Panc1 (cell line): Measurements from ENCODE around the gene CHRDL2. TPM values are rescaled to one million over a fixed set of nuclear protein-coding genes. Genes with fewer than 3 reads are reported as not detected.

Experiments used
- ATAC-seq: fragments of 200-7000 bp; cut with Tn5 transposase; 2 replicates; pipeline ENCODE4 v1.9.1; 2020; ENCODE audit warnings: mild to moderate bottlenecking, moderate library complexity
- BruUV-seq: library from RNA; stranded (reverse); fragments of 400-500 nt; replicated peaks from 2 replicates; lab custom pipeline; 2021; lab: Mats Ljungman, UMichigan
- CTCF ChIA-PET: fragments of 300-600 bp; sonication (Branson Sonifier 250); formaldehyde crosslinking; loops from one replicate; lab custom pipeline; 2022; ENCODE audit warnings: antibody characterized with exemption; lab: Charles Lee
- POLR2A ChIA-PET: fragments of 300-600 bp; sonication (Branson Sonifier 250); formaldehyde crosslinking; loops from one replicate; lab custom pipeline; 2022; ENCODE audit warnings: antibody characterized with exemption; lab: Charles Lee
- DNase-seq: peaks from one replicate; pipeline ENCODE4 v3.0.0-alpha.2; 2010; ENCODE audit warnings: low read depth, low spot score
- H3K27ac ChIP-seq: 2 replicates; pipeline ENCODE4 v1.5.1; 2011; ENCODE audit warnings: mild to moderate bottlenecking, low read length, inconsistent platforms
- H3K27me3 ChIP-seq: fragments of 200-500 bp; sonication (Bioruptor generic); 2 replicates; pipeline ENCODE4 v1.6.0; 2014; ENCODE audit warnings: low read length, inconsistent platforms; ENCODE audit not compliant: control insufficient read depth, insufficient read depth
- H3K36me3 ChIP-seq: fragments of 200-500 bp; sonication (Bioruptor generic); 2 replicates; pipeline ENCODE4 v1.5.1; 2014; ENCODE audit warnings: inconsistent platforms, mild to moderate bottlenecking, low read length, moderate library complexity; ENCODE audit not compliant: control insufficient read depth, insufficient read depth
- H3K4me1 ChIP-seq: 2 replicates; pipeline ENCODE4 v1.5.1; 2011; ENCODE audit warnings: inconsistent platforms, mild to moderate bottlenecking, low read length, moderate library complexity; ENCODE audit not compliant: control insufficient read depth, insufficient read depth
- H3K4me3 ChIP-seq, 2 experiments: 2 replicates each; pipeline ENCODE4 v1.5.1; 2011 to 2012; ENCODE audit warnings: low read depth in 2 of 2, low read length in 2 of 2, mild to moderate bottlenecking in 2 of 2, inconsistent platforms in 1 of 2, moderate library complexity in 1 of 2
- H3K9me3 ChIP-seq: fragments of 200-500 bp; sonication (Bioruptor generic); 2 replicates; pipeline ENCODE4 v1.5.1; 2014; ENCODE audit warnings: low read depth, mild to moderate bottlenecking, inconsistent platforms, low read length, moderate library complexity; ENCODE audit not compliant: control insufficient read depth, insufficient read depth
- CTCF ChIP-seq: fragments of 450-650 bp; IDR thresholded peaks from 2 replicates; pipeline ENCODE4 v1.5.1; 2017; ENCODE audit warnings: mild to moderate bottlenecking
- POLR2AphosphoS5 ChIP-seq: IDR thresholded peaks from 2 replicates; pipeline ENCODE4 v1.6.1; 2012; ENCODE audit warnings: mild to moderate bottlenecking, low read depth, low read length, moderate library complexity
- REST ChIP-seq, 2 experiments: IDR thresholded peaks; 2 replicates each; pipeline ENCODE4 v1.6.1; 2011 to 2012; ENCODE audit warnings: low read depth in 2 of 2, control low read depth in 1 of 2, low read length in 1 of 2, mild to moderate bottlenecking in 1 of 2, moderate library complexity in 1 of 2; ENCODE audit not compliant: insufficient read depth in 1 of 2
- SIN3A ChIP-seq: IDR thresholded peaks from 2 replicates; pipeline ENCODE4 v1.6.1; 2012; ENCODE audit warnings: low read depth, mild to moderate bottlenecking, low read length, moderate library complexity, borderline replicate concordance; ENCODE audit not compliant: insufficient read depth
- TCF7L2 ChIP-seq: IDR thresholded peaks from 2 replicates; pipeline ENCODE4 v1.6.1; 2011; ENCODE audit warnings: mild to moderate bottlenecking, low read depth, low read length, inconsistent platforms
- in situ Hi-C: cut with HindIII; loops from 2 replicates; pipeline ENCODE4 v1.10.0; 2016; ENCODE audit warnings: low sequenced_read_pairs, low pct_unique_long_range_greater_than_20kb
- intact Hi-C: fragments of 100-400 bp; cut with micrococcal nuclease; formaldehyde crosslinking; loops from one replicate; pipeline ENCODE4 v1.10.0; 2022; ENCODE audit not compliant: unreplicated experiment
- total RNA-seq: library from RNA; stranded (reverse); gene quantifications from one replicate; pipeline ENCODE4 v1.2.1, GENCODE V29; 2021; ENCODE audit not compliant: unreplicated experiment

The CHRDL2 gene
- total RNA-seq, 1 experiment from 2014 or later = 0.15 TPM

- H3K4me3 ChIP-seq = no peak overlapping the region
- ATAC-seq = no peak
- no peak for DNase-seq
- CTCF ChIA-PET = no interaction called here
- in situ Hi-C loops (no loop called here), intact Hi-C loops (no loop called here)
- no peak overlapping the region for H3K27ac ChIP-seq
- POLR2A ChIA-PET = no interaction called here
- H3K9me3 ChIP-seq = no peaks in the 10 kb centered on the region
- no peak for TF ChIP-seq CTCF
- no peak for TF ChIP-seq SIN3A
- no peak for TF ChIP-seq REST (IDR thresholded peaks at IDR 0.05; ENCODE audit: insufficient read depth in 1 of 2, low read depth in 2 of 2, low read length in 1 of 2)
- TF ChIP-seq POLR2AphosphoS5 = no peak
- TF ChIP-seq TCF7L2 = no peak
- H3K36me3 ChIP-seq = no peaks in the 10 kb centered on the region
- H3K4me1 ChIP-seq = no peaks in the 10 kb centered on the region
- H3K27me3 ChIP-seq = no peaks in the 10 kb centered on the region
- BruUV-seq = no TSS peak
These were observed 41.6 kb downstream of the CHRDL2 start for GRCh38 chr11:74689666-74690065.

- no peaks in the 10 kb centered on the region; the same call in 1 of the 2 replicates for H3K27me3 ChIP-seq
- H3K36me3 ChIP-seq = no peaks in the 10 kb centered on the region
- TF ChIP-seq POLR2AphosphoS5 (no peak), SIN3A (no peak), CTCF (no peak)
- ATAC-seq = no peak
- DNase-seq = no peak
- CTCF ChIA-PET = interaction anchor here (0.5 to 0.9 kb wide), 4 partner anchors 9 to 88 kb away, joined by 4 to 8 read pairs (median 4); no protein-coding TSS in a partner anchor
- H3K27ac ChIP-seq = no peak overlapping the region
- POLR2A ChIA-PET = no interaction called here
- H3K9me3 ChIP-seq = no peaks in the 10 kb centered on the region
- BruUV-seq = no TSS peak
- in situ Hi-C loops (no loop called here), intact Hi-C loops (no loop called here)
- H3K4me3 ChIP-seq = no peak overlapping the region
- H3K4me1 ChIP-seq = no peaks in the 10 kb centered on the region
These were observed 43.8 kb downstream of the CHRDL2 start for GRCh38 chr11:74687237-74688023.
